Activated CD8-positive, alpha-beta memory T cell treated with anti-CD3 and anti-CD28 coated beads, Interleukin-2, amount 50 U/mL, for 1 hour (primary cell): ENCODE results near the gene RASGRP3.
A peak's percentile ranks its signal among the peaks of the same experiment; 100 is the strongest.
"Not testable (repeated sequence)": the region's sequence is repeated elsewhere in the genome, so short reads cannot be mapped to it uniquely, and the experiment has no call there.

Source experiments
- DNase-seq: peaks from one replicate; pipeline ENCODE4 v3.0.0-alpha.2; 2020; ENCODE audit errors: extremely low read depth

RASGRP3 gene, protein sequence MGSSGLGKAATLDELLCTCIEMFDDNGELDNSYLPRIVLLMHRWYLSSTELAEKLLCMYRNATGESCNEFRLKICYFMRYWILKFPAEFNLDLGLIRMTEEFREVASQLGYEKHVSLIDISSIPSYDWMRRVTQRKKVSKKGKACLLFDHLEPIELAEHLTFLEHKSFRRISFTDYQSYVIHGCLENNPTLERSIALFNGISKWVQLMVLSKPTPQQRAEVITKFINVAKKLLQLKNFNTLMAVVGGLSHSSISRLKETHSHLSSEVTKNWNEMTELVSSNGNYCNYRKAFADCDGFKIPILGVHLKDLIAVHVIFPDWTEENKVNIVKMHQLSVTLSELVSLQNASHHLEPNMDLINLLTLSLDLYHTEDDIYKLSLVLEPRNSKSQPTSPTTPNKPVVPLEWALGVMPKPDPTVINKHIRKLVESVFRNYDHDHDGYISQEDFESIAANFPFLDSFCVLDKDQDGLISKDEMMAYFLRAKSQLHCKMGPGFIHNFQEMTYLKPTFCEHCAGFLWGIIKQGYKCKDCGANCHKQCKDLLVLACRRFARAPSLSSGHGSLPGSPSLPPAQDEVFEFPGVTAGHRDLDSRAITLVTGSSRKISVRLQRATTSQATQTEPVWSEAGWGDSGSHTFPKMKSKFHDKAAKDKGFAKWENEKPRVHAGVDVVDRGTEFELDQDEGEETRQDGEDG

DNA sequence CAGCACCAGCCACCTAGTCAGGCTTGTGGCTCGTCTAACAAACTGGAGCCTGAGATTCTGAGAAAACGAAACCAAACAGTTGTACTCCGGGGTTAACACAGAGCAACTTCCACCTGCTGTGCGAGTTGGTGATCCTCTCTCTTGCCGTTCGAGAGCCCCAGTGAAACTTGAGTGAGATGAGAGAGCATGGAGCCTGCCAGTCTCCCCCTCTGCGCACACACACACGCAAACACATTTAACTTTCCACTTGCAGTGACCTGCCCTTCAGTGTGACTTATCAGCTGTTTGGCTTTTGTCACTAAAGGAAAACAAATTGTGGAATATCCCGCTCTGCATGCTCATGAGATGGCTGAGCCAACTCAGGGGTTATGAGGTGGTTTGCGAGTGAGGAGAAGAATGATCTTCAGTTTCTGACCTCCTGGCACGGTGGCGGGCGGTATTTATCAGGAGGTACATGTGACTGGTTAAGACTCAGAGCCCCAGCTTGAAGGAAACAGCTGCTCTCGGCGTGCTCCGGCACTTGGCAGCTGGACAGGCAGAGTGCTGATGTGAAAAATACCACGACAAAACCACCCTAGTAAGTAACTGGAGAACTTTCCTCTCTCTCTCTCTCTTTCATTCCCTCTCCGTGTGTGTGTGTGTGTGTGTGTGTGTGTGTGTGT is at the start of gene RASGRP3:
TSS of gene RASGRP3 (plus strand) at position 519 of the 662 bp plus-strand sequence. CDS start 38,488 bp downstream, outside the sequence.
- DNase-seq: peak; percentile 25

GRCh38 chr2:33426666-33427231 is 49.7 kb upstream of the RASGRP3 start:
- DNase-seq: no peak

GRCh38 chr2:33430077-33430476 is 46.4 kb upstream of the RASGRP3 start:
- DNase-seq: no peak

DNA sequence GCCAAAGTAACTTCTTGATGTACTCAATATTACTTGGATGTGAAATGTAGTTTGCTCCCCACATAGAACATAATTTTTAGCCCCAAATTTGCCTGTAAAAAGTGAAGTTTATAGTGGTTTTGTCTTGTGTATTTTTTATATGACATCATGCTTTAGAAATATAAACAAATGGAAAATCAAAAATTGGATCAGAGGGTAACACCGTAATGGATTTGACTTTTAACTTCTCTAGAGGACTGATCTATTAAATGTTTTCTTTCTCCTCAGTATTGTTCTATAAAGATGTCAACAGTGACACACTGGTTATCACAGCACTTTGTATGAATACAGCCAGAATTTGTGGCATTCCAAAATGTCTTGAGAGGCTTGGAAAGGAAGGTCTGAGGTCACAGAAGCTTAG is 45.6 kb upstream of the RASGRP3 start:
- no peak for DNase-seq

GRCh38 chr2:33432871-33433270 is 43.6 kb upstream of the RASGRP3 start:
- no peak for DNase-seq

DNA sequence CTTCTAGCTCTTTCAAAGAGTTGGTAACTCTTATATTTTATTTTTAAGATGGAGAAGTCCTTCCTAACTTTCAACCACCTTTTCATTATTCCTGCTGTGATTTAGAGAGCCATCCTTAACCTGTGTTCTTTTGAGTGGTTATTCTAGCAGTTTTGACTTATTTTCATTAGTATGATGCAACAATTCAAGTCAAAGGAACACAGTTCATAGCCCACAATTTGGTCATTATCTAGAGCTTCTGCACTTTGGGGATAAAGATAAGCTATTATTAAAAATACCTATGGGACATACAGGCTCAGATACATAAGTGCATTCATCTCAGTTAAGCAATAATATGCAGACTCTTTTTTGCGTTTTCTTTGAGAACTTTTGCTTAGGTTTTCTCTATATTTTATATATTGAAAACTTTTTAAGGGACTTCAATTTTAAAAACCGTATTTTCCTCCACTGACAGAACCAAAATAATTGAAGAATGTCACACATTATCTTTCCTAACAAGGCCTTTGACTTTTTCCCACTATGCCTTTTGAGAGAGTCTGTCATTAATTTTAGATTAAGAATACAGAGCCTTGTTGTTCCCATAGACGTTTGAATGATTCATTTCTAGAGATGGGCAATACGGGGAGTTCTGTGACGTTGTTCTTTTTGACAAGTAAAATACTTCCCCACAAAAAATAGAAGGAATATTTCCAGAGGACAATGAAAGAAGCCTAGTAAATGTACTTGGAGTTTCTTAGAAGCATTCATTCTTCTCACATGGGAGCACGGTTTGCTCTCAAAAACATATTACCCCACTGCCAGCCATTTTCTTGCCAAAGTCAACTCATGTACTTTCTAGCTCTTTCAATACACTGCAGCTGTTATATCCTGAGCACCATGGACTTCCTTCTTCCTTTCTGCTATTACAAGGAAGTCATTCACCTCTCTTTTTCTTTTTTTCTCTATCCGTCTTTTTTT is 42.9 kb upstream of the RASGRP3 start:
- DNase-seq: no peak

- DNase-seq: no peak
These were observed 40.9 kb upstream of the RASGRP3 start for GRCh38 chr2:33435518-33435917.

- no peak for DNase-seq
These were observed 40.4 kb upstream of the RASGRP3 start for GRCh38 chr2:33436083-33436482.

GRCh38 chr2:33437297-33437696 is 39.2 kb upstream of the RASGRP3 start:
- no peak for DNase-seq

DNA sequence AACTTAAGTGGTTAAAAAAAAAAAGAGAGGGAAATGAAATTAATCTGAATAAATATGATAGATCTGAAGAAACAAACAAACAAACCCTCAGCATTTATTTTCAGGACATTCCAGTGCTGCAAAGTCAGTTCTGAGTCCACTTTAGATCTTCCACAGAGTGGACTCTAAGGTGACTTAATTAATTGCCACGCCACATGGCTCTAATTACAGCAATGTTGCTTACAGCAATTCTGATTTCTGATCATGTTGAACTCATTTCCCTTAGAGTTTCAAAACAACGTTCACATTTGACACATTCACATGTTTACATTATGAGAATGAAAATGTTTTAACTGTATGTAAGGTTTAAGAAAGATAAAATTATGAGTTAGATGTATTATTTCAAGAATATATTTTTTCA is 38.6 kb upstream of the RASGRP3 start:
- no peak for DNase-seq

DNA sequence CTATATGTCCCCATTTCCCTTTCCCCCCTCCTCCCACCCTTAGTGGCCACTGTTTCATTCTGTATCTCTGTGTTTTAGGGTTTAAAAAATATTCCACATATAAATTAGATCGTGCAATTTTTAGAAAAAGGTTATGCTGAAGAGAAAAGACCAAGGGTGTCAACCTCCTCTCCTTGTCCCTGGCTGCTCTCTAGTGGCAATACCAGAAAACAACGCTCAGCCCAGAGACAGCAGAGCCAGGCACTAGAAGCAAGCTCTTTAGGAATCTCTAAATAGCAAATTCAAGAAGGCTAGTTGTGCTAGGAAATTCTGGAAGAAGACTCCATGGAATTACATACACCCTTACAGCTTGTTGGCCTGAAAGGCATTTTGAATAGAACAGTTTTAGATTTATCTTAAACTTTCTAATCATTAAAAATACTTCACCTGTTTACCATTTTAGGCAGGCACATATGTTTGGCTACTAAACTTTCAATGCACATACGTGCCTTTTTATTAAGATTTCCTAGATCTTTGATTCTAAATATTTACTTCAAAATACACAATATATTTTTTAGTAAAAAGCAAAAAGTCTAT is 35.1 kb upstream of the RASGRP3 start:
- no peak for DNase-seq

- not testable (repeated sequence) for DNase-seq
These were observed 34.4 kb upstream of the RASGRP3 start for GRCh38 chr2:33442052-33442451.

- DNase-seq: no peak
These were observed 33.8 kb upstream of the RASGRP3 start for GRCh38 chr2:33442528-33443079.

GRCh38 chr2:33443274-33443829 is 33.1 kb upstream of the RASGRP3 start:
- no peak for DNase-seq

- DNase-seq: no peak
These were observed 31.5 kb upstream of the RASGRP3 start for GRCh38 chr2:33444967-33445366.

DNA sequence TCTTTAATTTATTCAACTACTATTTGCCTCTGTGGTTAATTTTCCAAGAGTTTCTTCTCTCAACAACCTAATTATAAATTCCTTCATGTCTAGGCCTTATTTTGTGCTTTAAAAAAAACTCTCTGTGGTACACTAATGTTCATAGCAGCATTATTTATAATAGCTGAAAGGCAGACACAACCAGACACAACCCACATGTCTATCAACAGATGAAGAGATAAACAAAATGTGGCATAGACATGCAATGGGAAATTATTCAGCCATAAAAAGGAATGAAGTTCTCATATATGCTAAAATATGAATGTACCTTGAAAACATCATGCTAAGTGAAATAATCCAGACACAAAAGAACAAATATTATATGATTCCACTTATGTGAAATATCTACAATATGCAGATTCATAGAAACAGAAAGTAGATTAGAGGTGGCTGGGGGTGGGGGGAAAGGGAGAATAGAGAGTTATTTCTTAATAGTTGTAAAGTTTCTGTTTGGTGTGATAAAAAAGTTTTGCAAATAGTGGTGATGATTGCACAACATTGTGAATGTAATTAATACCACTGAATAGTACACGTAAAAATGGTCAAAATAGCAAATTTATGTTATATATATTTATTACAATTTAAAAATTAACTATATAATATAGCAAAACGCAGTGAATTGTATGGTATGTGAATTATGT is 28.1 kb upstream of the RASGRP3 start:
- no peak for DNase-seq

DNA sequence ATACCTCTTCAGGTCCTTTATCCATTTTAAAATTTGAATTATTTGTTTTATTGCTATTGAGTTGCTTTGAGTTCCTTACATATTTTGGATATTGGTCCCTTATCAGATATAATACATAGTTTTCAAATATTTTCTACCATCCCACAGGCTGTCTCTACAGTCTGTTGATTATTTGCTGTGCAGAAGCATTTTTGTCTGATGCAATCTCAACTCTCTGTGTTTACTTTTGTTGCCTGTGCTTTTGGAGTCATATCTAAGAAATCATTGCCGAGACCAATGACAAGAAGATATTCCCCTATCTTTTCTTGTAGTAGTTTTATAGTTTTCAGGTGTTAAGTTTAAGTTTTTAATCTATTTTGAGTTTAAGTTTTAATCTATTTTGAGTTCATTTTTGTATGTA is 25.2 kb upstream of the RASGRP3 start:
- DNase-seq: no peak

DNA sequence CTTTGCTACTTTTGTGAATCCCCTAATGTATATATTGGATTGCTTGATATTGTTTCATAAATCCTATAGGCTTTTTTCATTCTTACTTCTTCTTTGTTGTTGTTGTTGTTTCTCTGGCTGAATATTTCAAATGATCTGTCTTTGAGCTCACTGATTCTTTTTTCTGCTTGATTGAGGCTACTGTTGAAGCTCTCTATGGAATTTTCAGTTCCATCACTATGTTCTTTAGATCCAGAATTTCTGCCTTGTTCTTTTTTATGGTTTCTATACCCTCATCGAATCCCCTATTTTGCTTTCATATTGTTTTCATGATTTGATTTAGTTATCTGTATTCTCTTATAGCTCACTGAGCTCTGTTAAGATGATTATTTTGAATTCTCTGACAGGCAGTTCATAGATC is 24.6 kb upstream of the RASGRP3 start:
- no peak for DNase-seq

GRCh38 chr2:33452545-33452944 is 23.9 kb upstream of the RASGRP3 start:
- DNase-seq: no peak
